ENCODE data around the gene RDH13. TPM values are rescaled to one million over a fixed set of nuclear protein-coding genes. Genes with fewer than 3 reads are reported as not detected.

RDH13 gene
- total RNA-seq, 4 donors from 2014 or later: 2.6 to 14.3 (median 6.0) TPM

GRCh38 chr19:55095260-55096060 lies 32.5 kb upstream of the RDH13 start:
- TF ChIP-seq CTCF (IDR thresholded peaks at IDR 0.05; ENCODE audit: low read depth): no peak

GRCh38 chr19:55094456-55095259 lies 31.7 kb upstream of the RDH13 start:
- no peak for TF ChIP-seq CTCF (IDR thresholded peaks at IDR 0.05; ENCODE audit: low read depth)

- TF ChIP-seq CTCF (IDR thresholded peaks at IDR 0.05; ENCODE audit: low read depth): no peak
Observed at GRCh38 chr19:55092423-55093318, 29.7 kb upstream of the RDH13 start.

- TF ChIP-seq CTCF (IDR thresholded peaks at IDR 0.05; ENCODE audit: low read depth): no peak
Observed at GRCh38 chr19:55091955-55092354, 29.0 kb upstream of the RDH13 start.

- no peak for TF ChIP-seq CTCF (IDR thresholded peaks at IDR 0.05; ENCODE audit: low read depth)
Observed at GRCh38 chr19:55091126-55091910, 28.4 kb upstream of the RDH13 start.

- no peak for TF ChIP-seq CTCF (IDR thresholded peaks at IDR 0.05; ENCODE audit: low read depth)
Observed at GRCh38 chr19:55090564-55090963, 27.6 kb upstream of the RDH13 start.

Data from subcutaneous adipose tissue (tissue), 4 donors.